Transverse colon (tissue), 4 donors: ENCODE measurements around the gene SAA4. TPM values are rescaled to one million over a fixed set of nuclear protein-coding genes. Genes with fewer than 3 reads are reported as not detected.
"Not testable (repeated sequence)": the region's sequence is repeated elsewhere in the genome, so short reads cannot be mapped to it uniquely, and the experiment has no call there.

Experiments used
- DNase-seq: peaks from one replicate; pipeline ENCODE4 v3.0.0-alpha.2; 2019
- H3K27ac ChIP-seq, 4 donors: fragments of 200-600 bp; sonication (generic); 2 replicates each; pipeline ENCODE4 v1.5.1; 2016 to 2018; ENCODE audit warnings: inconsistent platforms in 4 of 4
- H3K27me3 ChIP-seq: fragments of 200-600 bp; sonication (generic); 2 replicates; pipeline ENCODE4 v1.5.1; 2017; ENCODE audit warnings: inconsistent platforms
- H3K36me3 ChIP-seq, 4 donors: fragments of 200-600 bp; sonication (generic); 2 replicates each; pipeline ENCODE4 v1.5.1; 2017 to 2019; ENCODE audit warnings: inconsistent platforms in 4 of 4
- H3K4me1 ChIP-seq, 4 donors: fragments of 200-600 bp; sonication (generic); 2 replicates each; pipeline ENCODE4 v1.5.1; 2017 to 2020; ENCODE audit warnings: inconsistent platforms in 4 of 4
- H3K4me3 ChIP-seq, 4 donors: fragments of 200-600 bp; sonication (generic); 1 replicate in 1 of 4; 2 replicates in 3 of 4; pipeline versions ENCODE4 v1.5.1 to v1.6.1; 2017 to 2019; ENCODE audit warnings: inconsistent platforms in 4 of 4
- H3K9me3 ChIP-seq, 2 donors: fragments of 200-600 bp; sonication (generic); 2 replicates each; pipeline ENCODE4 v1.5.1; 2017 to 2019; ENCODE audit warnings: inconsistent platforms in 2 of 2
- CTCF ChIP-seq, 5 experiments: fragments of 200-600 bp in 3 of 5; fragments of 450-650 bp in 2 of 5; sonication (generic) in 3 of 5; IDR thresholded peaks; 1 replicate in 2 of 5; 2 replicates in 3 of 5; pipeline ENCODE4 v1.5.1; 2016 to 2017; ENCODE audit warnings: antibody characterized with exemption in 5 of 5, inconsistent platforms in 3 of 5, mild to moderate bottlenecking in 2 of 5, moderate library complexity in 1 of 5
- EP300 ChIP-seq: sonication (generic); formaldehyde crosslinking; IDR thresholded peaks from one replicate; pipeline ENCODE4 v1.6.1; 2017; ENCODE audit warnings: antibody characterized with exemption, low read depth
- POLR2A ChIP-seq: fragments of 450-650 bp; IDR thresholded peaks from one replicate; pipeline ENCODE4 v1.6.1; 2016; ENCODE audit warnings: antibody characterized with exemption, mild to moderate bottlenecking, moderate library complexity
- POLR2AphosphoS5 ChIP-seq, 3 donors: sonication (generic); formaldehyde crosslinking; IDR thresholded peaks; one replicate each; pipeline ENCODE4 v1.6.1; 2016; ENCODE audit warnings: antibody characterized with exemption in 3 of 3
- WGBS, 2 donors: methylation state at CpG; one replicate each; pipeline ENCODE4 v1.1.5; 2018; ENCODE audit warnings: low coverage in 1 of 2; 5-methylcytosine and 5-hydroxymethylcytosine counted together
- in situ Hi-C, 4 donors: fragments of 200-750 bp; cut with MboI; loops; one replicate each; pipeline versions ENCODE4 v1.15.0 to v1.15.1; 2017; ENCODE audit warnings: low sequenced_read_pairs in 3 of 4, low pct_ligation_motif_present in 1 of 4, low pct_unique_long_range_greater_than_20kb in 1 of 4
- intact Hi-C: fragments of 100-400 bp; cut with DNase I; formaldehyde crosslinking; loops from one replicate; pipeline ENCODE4 v1.15.1; 2023; ENCODE audit warnings: low total_unique reads
- total RNA-seq, 4 donors: library from RNA; depleted of rRNA; stranded (reverse); fragments of >200 nt; gene quantifications; one replicate each; pipeline ENCODE4 v1.1.0, GENCODE V29; 2016

The SAA4 gene
- total RNA-seq, 4 donors from 2014 or later = not detected

- intact Hi-C loops = no loop called here
- Histone ChIP-seq H3K27ac (no peak overlapping the region), H3K9me3 (no peaks in the 10 kb centered on the region), H3K4me3 (no peak overlapping the region), H3K36me3 (no peaks in the 10 kb centered on the region), H3K27me3 (no peaks in the 10 kb centered on the region), H3K4me1 (no peaks in the 10 kb centered on the region)
- in situ Hi-C loops = no loop called here
- TF ChIP-seq EP300 (no peak), CTCF (IDR thresholded peaks at IDR 0.05) (no peak), POLR2A (no peak)
- DNase-seq = no peak
- 80 to 83% methylated on average over 3 of the region's 3 CpGs for WGBS, 2 donors
Measured at GRCh38 chr11:18253233-18253632, 16.6 kb upstream of the SAA4 start.

- no peak for TF ChIP-seq POLR2AphosphoS5 (IDR thresholded peaks at IDR 0.05)
- TF ChIP-seq POLR2A = no peak
- no peak for TF ChIP-seq CTCF (IDR thresholded peaks at IDR 0.05)
- TF ChIP-seq EP300 = no peak
- WGBS, 2 donors = 58% methylated on average over 5 of the region's 5 CpGs; no CpG with 5 or more reads in 1 of the 2 donors
- no peak for DNase-seq
- Histone ChIP-seq H3K4me3 (no peak within 1 kb of the TSS), H3K36me3 (no peaks in the 10 kb centered on the region), H3K4me1 (peaks cover 0 to 3% (median 0%) of the 10 kb centered on the region in 4 donors), H3K27me3 (no peaks in the 10 kb centered on the region), H3K9me3 (no peaks in the 10 kb centered on the region), H3K27ac (no peak within 1 kb of the TSS)
- in situ Hi-C loops = no loop called here
- intact Hi-C loops = no loop called here
Measured at GRCh38 chr11:18248561-18248960, 12.0 kb upstream of the SAA4 start, which contains the start of gene SAA2. SAA2 (minus strand) TSS chr11:18248668; CDS start chr11:18248011, 657 bp downstream.

GRCh38 chr11:18247191-18247581 is 10.6 kb upstream of the SAA4 start:
- DNase-seq, H3K27me3 ChIP-seq, H3K4me3 ChIP-seq, H3K9me3 ChIP-seq, H3K4me1 ChIP-seq, intact Hi-C loops, H3K36me3 ChIP-seq, in situ Hi-C loops: not testable (repeated sequence)
- peak overlapping the region in 1 of 4 donors; percentile 34 for H3K27ac ChIP-seq
- 66% methylated on average over 4 of the region's 6 CpGs; no CpG with 5 or more reads in 1 of the 2 donors for WGBS, 2 donors

- H3K9me3 ChIP-seq, intact Hi-C loops, H3K27me3 ChIP-seq, DNase-seq, in situ Hi-C loops, H3K36me3 ChIP-seq, H3K4me1 ChIP-seq: not testable (repeated sequence)
- 52 to 80% methylated on average over 3 to 11 of the region's 11 CpGs for WGBS, 2 donors
- Histone ChIP-seq H3K27ac (peak overlapping the region in 2 of 4 donors; percentile 44 to 65), H3K4me3 (peak overlapping the region in 1 of 4 donors; percentile 12)
Measured at GRCh38 chr11:18246379-18247190, 10.0 kb upstream of the SAA4 start.

GRCh38 chr11:18245396-18245795 is 8.8 kb upstream of the SAA4 start:
- intact Hi-C loops = no loop called here
- Histone ChIP-seq H3K27me3 (no peaks in the 10 kb centered on the region), H3K4me1 (peaks cover 0 to 3% (median 0%) of the 10 kb centered on the region in 4 donors), H3K4me3 (no peak overlapping the region), H3K27ac (no peak overlapping the region), H3K9me3 (no peaks in the 10 kb centered on the region), H3K36me3 (no peaks in the 10 kb centered on the region)
- no peak for DNase-seq
- TF ChIP-seq POLR2AphosphoS5 (IDR thresholded peaks at IDR 0.05) (no peak), POLR2A (no peak), EP300 (no peak), CTCF (IDR thresholded peaks at IDR 0.05) (no peak)
- WGBS, 2 donors = 20 to 67% methylated on average over 1 to 5 of the region's 6 CpGs
- in situ Hi-C loops = no loop called here
